Stimulated activated CD4-positive, alpha-beta T cell treated with anti-CD3 and anti-CD28 coated beads, TNF-alpha, amount 100 ng/mL, for 48 hours (primary cell): ENCODE results near the gene NHS.
"Not testable (repeated sequence)": the region's sequence is repeated elsewhere in the genome, so short reads cannot be mapped to it uniquely, and the experiment has no call there.

Source experiments
- DNase-seq, 3 donors: peaks; one replicate each; pipeline ENCODE4 v3.0.0-alpha.2; 2020; ENCODE audit warnings: low read depth in 3 of 3

Gene NHS

GRCh38 chrX:17405225-17405969 is 30.4 kb downstream of the NHS start:
- DNase-seq, result no peak

DNA sequence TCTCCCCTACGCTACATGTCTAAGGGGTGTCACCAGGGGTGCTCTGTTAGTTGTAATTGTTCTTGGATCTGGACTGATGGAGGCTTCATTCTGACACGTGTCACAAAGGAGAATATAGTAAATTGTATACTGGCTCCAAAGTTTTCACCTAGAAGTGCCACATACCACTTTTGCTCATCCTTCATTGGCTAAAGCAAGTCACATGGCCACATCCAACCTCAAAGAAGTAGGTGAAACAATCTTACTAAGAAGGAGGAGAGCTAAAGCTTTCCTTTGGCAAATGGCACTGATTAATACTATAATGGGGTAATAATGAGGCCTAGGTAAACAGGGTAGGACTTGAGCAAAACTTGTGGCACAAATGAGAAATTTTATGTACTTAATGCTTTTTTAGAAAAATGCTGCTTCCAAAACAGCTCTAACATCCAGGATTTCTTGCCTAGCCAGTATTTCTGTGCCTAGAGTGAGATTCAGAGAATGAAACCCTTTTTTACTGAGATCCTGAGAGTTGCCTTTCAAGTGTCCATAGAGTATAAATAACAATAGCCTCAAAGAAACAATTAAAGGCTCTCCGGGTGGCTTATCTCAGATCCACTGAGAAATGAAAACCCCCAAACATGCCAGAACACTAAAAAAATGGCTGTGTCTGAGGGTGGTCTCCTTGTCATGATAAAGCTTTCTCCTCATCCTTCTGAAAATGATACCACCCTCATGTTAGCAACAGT is 34.7 kb downstream of the NHS start:
- no peak for DNase-seq

GRCh38 chrX:17410651-17411050 is 35.7 kb downstream of the NHS start:
- no peak for DNase-seq

GRCh38 chrX:17411205-17411604 is 36.2 kb downstream of the NHS start:
- DNase-seq, result no peak

- DNase-seq, result no peak
Measured at GRCh38 chrX:17412692-17413091, 37.7 kb downstream of the NHS start.

GRCh38 chrX:17413228-17413627 is 38.2 kb downstream of the NHS start:
- DNase-seq, result no peak

DNA sequence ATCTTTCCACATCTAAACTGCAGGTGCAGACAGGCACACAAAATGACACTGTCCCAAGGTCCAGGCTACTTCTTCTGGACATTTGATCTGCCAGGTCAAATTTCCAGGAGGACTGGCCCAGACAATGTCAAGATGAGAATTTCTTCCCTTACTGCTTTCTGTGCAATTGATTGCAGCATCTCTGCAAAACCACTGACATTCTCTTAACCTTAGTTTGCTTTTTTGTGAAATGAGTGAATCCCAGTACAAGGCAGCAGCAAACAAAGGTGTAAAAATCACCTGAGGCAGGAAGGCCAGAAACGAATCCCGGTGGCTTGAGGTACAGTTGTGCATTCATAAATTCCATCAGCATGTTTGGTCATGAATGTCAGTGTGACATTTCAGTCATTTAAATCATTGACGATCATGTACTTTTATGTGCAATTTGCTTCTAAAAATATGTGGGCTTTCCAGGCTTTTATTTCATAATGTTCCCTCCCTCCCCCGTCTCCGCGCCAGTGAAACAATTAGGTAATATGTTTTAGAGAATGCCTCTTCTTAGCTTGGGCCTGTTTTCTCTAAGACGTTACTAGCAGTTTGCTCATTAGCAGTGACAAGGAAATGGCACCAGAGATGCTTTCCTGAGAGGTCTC is 39.1 kb downstream of the NHS start:
- DNase-seq, result no peak

GRCh38 chrX:17414839-17415238 is 39.8 kb downstream of the NHS start:
- DNase-seq, result peak in 1 of 3 donors; percentile 1

DNA sequence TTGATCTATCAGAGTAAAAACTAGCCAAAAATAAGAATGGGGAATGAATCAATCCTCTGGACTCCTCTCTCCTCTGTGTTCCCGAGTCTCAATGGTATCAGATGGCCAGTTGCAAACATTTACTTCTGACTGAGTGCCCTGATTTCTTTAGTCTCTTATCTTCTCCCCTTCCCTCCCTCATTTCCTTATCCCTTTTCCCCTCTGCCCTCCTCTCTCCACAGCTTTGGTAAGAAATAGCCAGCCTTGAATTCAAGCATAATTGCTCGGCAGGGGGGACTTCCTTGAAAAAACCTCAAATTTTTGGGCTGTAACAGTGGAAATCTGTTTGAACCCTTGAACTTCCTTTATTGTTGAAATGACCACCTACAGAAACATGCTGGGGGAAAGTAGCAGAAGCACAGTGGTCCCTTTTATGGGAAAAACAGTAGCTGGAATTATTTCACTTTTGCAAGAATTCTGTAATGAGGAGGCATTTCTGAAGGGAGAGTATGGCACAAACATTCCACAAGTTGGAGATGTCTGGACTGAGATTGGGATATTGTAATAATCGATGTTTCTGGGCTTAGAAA is 40.3 kb downstream of the NHS start:
- DNase-seq, result no peak

DNA sequence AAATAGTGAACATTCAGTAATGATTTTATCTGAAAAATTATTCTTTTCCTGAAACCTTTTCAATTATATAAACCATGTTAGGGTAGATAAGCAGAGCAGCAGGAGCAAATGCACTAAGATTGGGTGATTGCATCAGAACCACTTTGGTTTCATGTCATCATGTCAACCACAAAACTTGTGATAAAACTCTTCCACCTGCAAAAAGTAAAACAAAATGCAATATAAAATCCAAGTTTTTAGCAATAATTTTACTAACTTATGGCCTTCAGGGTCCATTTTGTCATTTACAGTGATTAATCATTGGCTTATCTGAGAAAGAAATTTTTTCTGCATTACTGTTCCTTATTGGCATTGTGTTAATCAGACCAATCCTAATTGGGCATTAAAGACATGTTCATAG is 42.4 kb downstream of the NHS start:
- DNase-seq, result no peak

- DNase-seq, result no peak
Measured at GRCh38 chrX:17425136-17425535, 50.1 kb downstream of the NHS start.

DNA sequence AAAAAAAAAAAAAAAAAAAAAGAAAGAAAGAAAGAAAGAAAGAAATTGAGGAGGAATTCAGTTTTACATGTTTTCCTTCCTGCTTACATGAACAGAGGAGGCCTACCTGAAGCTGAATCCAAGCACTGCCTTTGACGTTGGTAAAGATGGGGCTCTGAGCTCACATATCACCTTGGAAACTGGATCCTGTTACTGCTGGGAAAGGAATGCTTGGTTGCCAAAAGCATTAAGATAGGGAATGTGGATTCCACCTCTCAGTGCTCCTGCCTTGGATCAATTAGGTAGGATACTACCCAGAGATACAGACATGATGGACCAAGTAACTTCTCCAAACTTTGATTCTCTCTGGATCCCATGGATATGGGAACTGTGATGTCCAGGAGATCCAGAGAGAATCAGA is 50.6 kb downstream of the NHS start:
- DNase-seq, result no peak

- no peak for DNase-seq
Measured at GRCh38 chrX:17431171-17431570, 56.2 kb downstream of the NHS start.

- DNase-seq, result no peak
Measured at GRCh38 chrX:17432158-17432557, 57.2 kb downstream of the NHS start.

DNA sequence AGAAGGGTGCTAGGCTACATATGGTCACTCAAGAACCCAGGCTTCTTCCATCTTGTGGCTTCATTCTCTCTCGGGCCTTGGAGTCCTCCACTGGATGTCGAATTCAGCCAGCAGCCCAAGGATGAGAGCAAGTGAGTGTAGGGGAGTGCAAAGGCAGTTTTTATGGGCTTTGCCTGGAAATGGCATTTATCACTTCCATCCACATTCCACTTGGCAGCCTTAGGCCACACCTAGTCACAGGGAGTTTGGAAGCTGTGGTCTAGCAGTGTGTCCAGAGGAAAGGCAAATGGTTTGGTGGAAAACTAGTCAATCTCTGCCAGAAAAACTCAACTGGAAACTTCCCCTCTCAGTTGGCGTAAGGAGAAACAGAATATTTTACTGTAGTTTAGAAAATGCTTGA is 59.0 kb downstream of the NHS start:
- DNase-seq, result no peak

- DNase-seq, result no peak
Measured at GRCh38 chrX:17435476-17435875, 60.5 kb downstream of the NHS start.

GRCh38 chrX:17438221-17438620 is 63.2 kb downstream of the NHS start:
- DNase-seq, result no peak

GRCh38 chrX:17440258-17440657 is 65.3 kb downstream of the NHS start:
- no peak for DNase-seq

GRCh38 chrX:17440836-17441235 is 65.8 kb downstream of the NHS start:
- no peak for DNase-seq

- no peak for DNase-seq
Measured at GRCh38 chrX:17441965-17442364, 67.0 kb downstream of the NHS start.

- DNase-seq, result no peak
Measured at GRCh38 chrX:17442898-17443297, 67.9 kb downstream of the NHS start.

GRCh38 chrX:17443556-17443955 is 68.6 kb downstream of the NHS start:
- no peak for DNase-seq

- not testable (repeated sequence) for DNase-seq
Measured at GRCh38 chrX:17446269-17446668, 71.3 kb downstream of the NHS start.
